HepG2 (cell line): Measurements from ENCODE around the gene OR51D1. TPM values are rescaled to one million over a fixed set of nuclear protein-coding genes. Genes with fewer than 3 reads are reported as not detected.

Experiments used
- ATAC-seq: fragments of 200-7000 bp; cut with Tn5 transposase; 3 replicates; pipeline ENCODE4 v1.9.1; 2020; ENCODE audit warnings: mild to moderate bottlenecking, moderate library complexity
- BruUV-seq: library from RNA; stranded (reverse); fragments of 400-500 nt; replicated peaks from 2 replicates; lab custom pipeline; 2021; lab: Mats Ljungman, UMichigan
- CTCF ChIA-PET: fragments of 300-600 bp; formaldehyde crosslinking; extraction: SDS; loops from one replicate; lab custom pipeline; 2021; ENCODE audit warnings: low total read pairs, inconsistent platforms, low intra/inter-chr PET ratio; lab: Yijun Ruan, JAX
- POLR2A ChIA-PET: fragments of 350-600 bp; sonication (Branson Sonifier 250); formaldehyde crosslinking; loops from one replicate; lab custom pipeline; 2020; ENCODE audit warnings: antibody characterized with exemption, inconsistent platforms; lab: Yijun Ruan, JAX
- DNase-seq: peaks from one replicate; pipeline ENCODE4 v3.0.0-alpha.2; 2015; ENCODE audit warnings: low spot score
- FAIRE-seq: peaks from 3 replicates; lab custom pipeline; 2011; peaks lifted over from hg19 to GRCh38; lab: Jason Lieb, UNC
- H2AFZ ChIP-seq: one replicate; pipeline ENCODE4 v1.6.1; 2011; ENCODE audit warnings: low read length, inconsistent platforms
- H3K27ac ChIP-seq: fragments of 300-600 bp; 3 replicates; pipeline ENCODE4 v1.8.0; 2011; ENCODE audit warnings: mixed run types, mild to moderate bottlenecking, mixed read lengths, low read length, inconsistent platforms; ENCODE audit not compliant: insufficient read depth; ENCODE audit errors: extremely low read length
- H3K27me3 ChIP-seq, 2 experiments: fragments of 200-600 bp in 1 of 2; 2 replicates in 1 of 2; 3 replicates in 1 of 2; pipeline versions ENCODE4 v1.6.0 to v1.8.0; 2011; ENCODE audit warnings: low read length in 2 of 2, mild to moderate bottlenecking in 2 of 2, moderate library complexity in 2 of 2, inconsistent platforms in 1 of 2; ENCODE audit not compliant: insufficient read depth in 2 of 2, control insufficient read depth in 1 of 2
- H3K36me3 ChIP-seq, 2 experiments: fragments of 200-600 bp in 1 of 2; replicated peaks in 1 of 2; 2 replicates in 1 of 2; 3 replicates in 1 of 2; pipeline versions ENCODE4 v1.5.1 to v1.8.0; 2011; ENCODE audit warnings: low read length in 2 of 2, inconsistent platforms in 1 of 2; ENCODE audit not compliant: insufficient read depth in 2 of 2, control insufficient read depth in 1 of 2
- H3K4me1 ChIP-seq: 2 replicates; pipeline ENCODE4 v1.5.1; 2012; ENCODE audit warnings: low read length, inconsistent platforms; ENCODE audit not compliant: insufficient read depth
- H3K4me2 ChIP-seq: 2 replicates; pipeline ENCODE4 v1.6.0; 2011; ENCODE audit warnings: low read depth, low read length, inconsistent platforms
- H3K4me3 ChIP-seq, 3 experiments: fragments of 200-600 bp in 1 of 3; sonication (generic), shearing (Covaris generic) in 1 of 3; replicated peaks in 1 of 3; 2 replicates each; pipeline ENCODE4 v1.5.1; 2011 to 2016; ENCODE audit warnings: low read length in 3 of 3, inconsistent platforms in 2 of 3, low read depth in 2 of 3, mild to moderate bottlenecking in 2 of 3, control low read depth in 1 of 3, mixed read lengths in 1 of 3; ENCODE audit not compliant: insufficient read depth in 1 of 3
- H3K79me2 ChIP-seq: one replicate; pipeline ENCODE4 v1.6.1; 2011; ENCODE audit warnings: low read length, inconsistent platforms; ENCODE audit not compliant: insufficient read depth
- H3K9ac ChIP-seq: 2 replicates; pipeline ENCODE4 v1.6.0; 2011; ENCODE audit warnings: mild to moderate bottlenecking, low read depth, low read length, inconsistent platforms; ENCODE audit not compliant: insufficient read depth
- H3K9me3 ChIP-seq: 2 replicates; pipeline ENCODE4 v1.5.1; 2012; ENCODE audit warnings: mild to moderate bottlenecking, low read length
- H4K20me1 ChIP-seq: 2 replicates; pipeline ENCODE4 v1.6.0; 2011; ENCODE audit warnings: inconsistent platforms, mild to moderate bottlenecking, low read length, moderate library complexity; ENCODE audit not compliant: insufficient read depth
- DNMT1 ChIP-seq: sonication (generic); formaldehyde crosslinking; IDR thresholded peaks from 2 replicates; pipeline ENCODE4 v1.5.1; 2020; ENCODE audit warnings: mild to moderate bottlenecking, missing genetic modification reagents
- GLI4 ChIP-seq: sonication (generic); formaldehyde crosslinking; IDR thresholded peaks from 2 replicates; pipeline ENCODE4 v1.5.1; 2020; ENCODE audit warnings: missing genetic modification reagents, mild to moderate bottlenecking, moderate library complexity, borderline replicate concordance
- NKX3-1 ChIP-seq: sonication (generic); formaldehyde crosslinking; IDR thresholded peaks from 2 replicates; pipeline ENCODE4 v1.5.0; 2020; ENCODE audit warnings: missing genetic modification reagents
- ZEB1 ChIP-seq: IDR thresholded peaks from 2 replicates; pipeline ENCODE4 v1.6.1; 2012; ENCODE audit warnings: mild to moderate bottlenecking, low read depth, inconsistent platforms; ENCODE audit not compliant: insufficient replicate concordance
- ZNF276 ChIP-seq: sonication (generic); formaldehyde crosslinking; IDR thresholded peaks from 2 replicates; pipeline ENCODE4 v1.4.0; 2020; ENCODE audit warnings: mild to moderate bottlenecking, low read depth, missing genetic modification reagents
- ZNF329 ChIP-seq: sonication (generic); formaldehyde crosslinking; IDR thresholded peaks from 2 replicates; pipeline ENCODE4 v1.9.0; 2021; ENCODE audit warnings: low read depth, mild to moderate bottlenecking, missing genetic modification reagents
- ZNF350 ChIP-seq: sonication (generic); formaldehyde crosslinking; IDR thresholded peaks from 2 replicates; pipeline ENCODE4 v1.4.0; 2020; ENCODE audit warnings: mild to moderate bottlenecking, low read depth, missing genetic modification reagents, borderline replicate concordance
- ZSCAN29 ChIP-seq: sonication (generic); formaldehyde crosslinking; conservative IDR thresholded peaks from 2 replicates; pipeline ENCODE4 v1.4.0; 2020; ENCODE audit warnings: mild to moderate bottlenecking, missing genetic modification reagents
- WGBS: methylation state at CpG from one replicate; pipeline ENCODE4 v1.1.6; 2017; ENCODE audit warnings: low lambda C conversion rate; 5-methylcytosine and 5-hydroxymethylcytosine counted together
- in situ Hi-C: cut with HindIII; loops from 2 replicates; pipeline ENCODE4 v1.10.0; 2017; ENCODE audit warnings: low pct_unique_long_range_greater_than_20kb; ENCODE audit not compliant: extremely low pct_ligation_motif_present
- intact Hi-C: fragments of 100-400 bp; cut with micrococcal nuclease; formaldehyde crosslinking; loops from one replicate; pipeline ENCODE4 v1.10.0; 2022; ENCODE audit not compliant: unreplicated experiment
- polyA plus RNA-seq, 8 experiments: library from polyadenylated mRNA; depleted of rRNA in 3 of 8; stranded (reverse) in 7 of 8; unstranded in 1 of 8; fragments of >200 nt; fragmentation: Illumina TruSeq in 4 of 8; extraction: Trizol in 4 of 8; gene quantifications; 2 replicates each; pipeline versions ENCODE4 v1.2.1 to v1.2.3, GENCODE V29; 2011 to 2016; ENCODE audit warnings: low read depth in 4 of 8, missing spikeins in 1 of 8, mixed read lengths in 1 of 8; ENCODE audit not compliant: insufficient read depth in 1 of 8
- total RNA-seq, 5 experiments: library from RNA; depleted of rRNA; stranded (reverse); fragments of >200 nt; fragmentation: Illumina TruSeq; extraction: Trizol; gene quantifications; 2 replicates each; pipeline ENCODE4 v1.2.3, GENCODE V29; 2016; ENCODE audit warnings: low read depth in 1 of 5

Gene OR51D1
- total and polyA plus RNA-seq, 2 of the 13 experiments (the other 11 are each of a cell fraction or from before 2014, with no cell fraction given), result not detected

- Histone ChIP-seq H3K4me3 (no peak within 1 kb of the TSS), H3K27ac (no peak within 1 kb of the TSS), H3K9ac (no peak within 1 kb of the TSS), H3K4me2 (no peak within 1 kb of the TSS), H3K4me1 (no peaks in the 10 kb centered on the region), H3K36me3 (no peaks in the 10 kb centered on the region), H3K27me3 (peaks cover 0 to 37% of the 10 kb centered on the region in 2 experiments; a peak in 3 of 5 replicates), H3K9me3 (no peaks in the 10 kb centered on the region), H2AFZ (no peak within 1 kb of the TSS), H4K20me1 (no peaks in the 10 kb centered on the region), H3K79me2 (no peaks in the 10 kb centered on the region)
- DNase-seq, result no peak
- FAIRE-seq, result no peak
- 7% methylated on average over 2 of the region's 3 CpGs for WGBS
- TF ChIP-seq GLI4 (CRISPR knock-in tag) (no peak), ZSCAN29 (CRISPR knock-in tag) (no peak), ZNF276 (no peak), ZNF350 (CRISPR knock-in tag) (no peak), ZEB1 (no peak)
- CTCF ChIA-PET, result no interaction called here
- POLR2A ChIA-PET, result no interaction called here
- no peak for ATAC-seq
- in situ Hi-C loops (no loop called here), intact Hi-C loops (no loop called here)
- no TSS peak for BruUV-seq
These were observed 6.4 kb downstream of the OR51D1 start, which contains the start of gene OR51E1 for GRCh38 chr11:4643682-4644081. TSS of gene OR51E1 (plus strand) at chr11:4643982. CDS start at chr11:4652527, 8,545 bp downstream.

- Histone ChIP-seq H3K79me2 (no peaks in the 10 kb centered on the region), H3K4me3 (no peak overlapping the region), H3K27ac (no peak overlapping the region), H3K4me1 (no peaks in the 10 kb centered on the region), H3K36me3 (no peaks in the 10 kb centered on the region), H3K27me3 (peaks cover 0 to 37% of the 10 kb centered on the region in 2 experiments; a peak in 3 of 5 replicates), H4K20me1 (no peaks in the 10 kb centered on the region), H3K9me3 (no peaks in the 10 kb centered on the region), H3K4me2 (no peak overlapping the region), H2AFZ (no peak overlapping the region), H3K9ac (no peak overlapping the region)
- 2% methylated on average over 3 of the region's 4 CpGs for WGBS
- no TSS peak for BruUV-seq
- POLR2A ChIA-PET, result no interaction called here
- in situ Hi-C loops, result no loop called here
- CTCF ChIA-PET, result no interaction called here
- DNase-seq, result no peak
- ATAC-seq, result no peak
- TF ChIP-seq ZNF329 (CRISPR knock-in tag) (no peak), DNMT1 (no peak), NKX3-1 (CRISPR knock-in tag) (no peak)
- intact Hi-C loops, result no loop called here
- FAIRE-seq, result no peak
These were observed 7.0 kb downstream of the OR51D1 start for GRCh38 chr11:4644233-4644632.
